GM18505 (cell line): ENCODE data around the gene RAB40C.

Source experiments
- ATAC-seq: cut with Tn5 transposase; IDR thresholded peaks from one replicate; pipeline ENCODE4 v1.9.1; 2021; ENCODE audit not compliant: unreplicated experiment
- POLR2A ChIP-seq: IDR thresholded peaks from 4 replicates; pipeline ENCODE4 v1.6.1; 2011; ENCODE audit warnings: borderline replicate concordance; ENCODE audit not compliant: insufficient read depth, insufficient read length; ENCODE audit errors: extremely low read depth

The RAB40C gene

GRCh38 chr16:636206-637080, 46.6 kb downstream of the RAB40C start, which contains the start of gene METTL26:
TSS of gene METTL26 (minus strand) at chr16:636305. CDS start at chr16:636290, 15 bp downstream.
- TF ChIP-seq POLR2A = peak; percentile 72
- ATAC-seq = peak; percentile 62

- ATAC-seq = no peak
- TF ChIP-seq POLR2A = no peak
Observed at GRCh38 chr16:637081-638018, 47.5 kb downstream of the RAB40C start.

DNA sequence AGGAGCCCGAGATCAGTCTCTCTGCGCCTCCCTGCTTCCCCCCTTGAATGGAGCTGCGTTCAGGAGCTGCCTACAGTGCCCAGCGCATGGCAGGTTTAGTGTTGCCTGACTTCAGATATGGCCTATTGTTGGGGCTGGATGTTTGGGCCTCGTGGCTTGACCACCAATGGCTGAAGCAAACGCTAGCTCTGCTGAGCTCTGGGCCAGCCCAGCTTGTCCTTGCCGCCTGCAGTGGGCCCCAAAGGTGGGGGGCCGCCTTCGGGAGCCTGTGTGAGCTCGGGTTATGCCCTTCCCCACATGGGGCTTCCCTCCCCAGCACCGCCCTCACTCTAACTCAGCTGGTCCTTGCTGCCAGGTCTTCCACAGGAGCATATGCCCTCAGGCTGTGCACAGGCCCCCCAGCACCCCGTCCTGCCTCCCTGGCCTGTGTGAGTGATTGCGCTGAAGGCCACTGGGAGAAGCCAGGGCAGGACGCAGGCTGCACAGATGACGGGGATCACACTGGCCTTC, 48.2 kb downstream of the RAB40C start:
- no peak for ATAC-seq
- no peak for TF ChIP-seq POLR2A

GRCh38 chr16:638836-639235, 49.0 kb downstream of the RAB40C start:
- ATAC-seq = no peak
- no peak for TF ChIP-seq POLR2A

GRCh38 chr16:640614-641013, 50.7 kb downstream of the RAB40C start:
- ATAC-seq = no peak
- no peak for TF ChIP-seq POLR2A

GRCh38 chr16:641326-642188, 51.7 kb downstream of the RAB40C start, which contains the start of gene MCRIP2:
TSS of gene MCRIP2 (plus strand) at chr16:641828. CDS start at chr16:641992, 164 bp downstream.
- peak; percentile 41 for ATAC-seq
- peak; percentile 82 for TF ChIP-seq POLR2A

GRCh38 chr16:642189-643049, 52.6 kb downstream of the RAB40C start:
- TF ChIP-seq POLR2A = peak; percentile 38
- ATAC-seq = peak; percentile 41

GRCh38 chr16:643050-643368, 53.1 kb downstream of the RAB40C start:
- no peak for TF ChIP-seq POLR2A
- ATAC-seq = no peak

DNA sequence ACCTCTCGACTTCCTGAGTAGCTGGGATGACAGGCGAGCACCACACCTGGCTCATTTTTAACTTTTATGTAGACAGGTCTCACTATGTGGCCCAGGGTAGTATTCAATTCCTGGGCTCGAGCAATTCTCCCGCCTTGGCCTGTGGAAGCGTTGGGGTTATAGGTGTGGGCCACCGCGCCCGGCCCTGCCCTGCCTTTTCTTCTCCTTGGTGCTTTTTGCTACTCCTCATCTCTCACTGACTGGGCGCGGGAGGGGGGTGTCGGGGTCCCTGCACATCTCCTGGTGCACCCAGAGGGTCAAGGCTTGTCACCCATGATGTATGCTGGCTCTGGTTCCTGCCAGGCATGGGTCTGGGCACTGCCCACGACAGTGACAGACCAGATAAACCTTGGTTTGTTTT, 54.7 kb downstream of the RAB40C start:
- TF ChIP-seq POLR2A = no peak
- ATAC-seq = no peak

- TF ChIP-seq POLR2A = no peak
- ATAC-seq = no peak
Observed at GRCh38 chr16:645852-646678, 56.2 kb downstream of the RAB40C start.

DNA sequence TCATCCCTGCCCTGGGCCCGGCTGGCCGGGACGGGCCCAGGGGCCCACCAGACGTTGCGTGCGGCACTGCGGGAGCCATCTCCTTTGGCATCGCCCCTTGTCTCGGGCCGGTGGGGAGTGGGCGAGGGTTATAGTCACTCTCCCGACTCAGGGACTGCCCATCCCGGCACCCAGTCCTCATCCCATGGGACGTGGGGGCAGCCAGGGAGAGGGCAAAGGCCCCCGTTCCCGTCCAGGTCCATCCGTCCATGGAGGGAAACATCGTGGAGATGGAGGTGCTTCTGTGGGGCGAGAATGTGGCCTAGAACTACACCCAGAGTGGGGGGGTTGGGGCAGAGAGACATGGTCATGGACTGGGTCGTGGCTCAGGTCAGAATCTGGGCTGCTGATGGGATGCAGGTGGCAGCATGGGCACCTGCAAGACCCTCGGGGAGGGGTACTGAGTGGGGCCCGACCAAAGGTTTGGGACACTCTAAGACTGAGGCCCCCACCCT, 56.9 kb downstream of the RAB40C start:
- no peak for TF ChIP-seq POLR2A
- ATAC-seq = no peak
